ENCODE results near the gene ZNF605. TPM values are rescaled to one million over a fixed set of nuclear protein-coding genes. Genes with fewer than 3 reads are reported as not detected.
"Not testable (repeated sequence)": the region's sequence is repeated elsewhere in the genome, so short reads cannot be mapped to it uniquely, and the experiment has no call there.

The ZNF605 gene
- 10 to 100 TPM in 2 of 3 donors, 1 to 10 TPM in 1; 8.3 to 17.9 (median 16.1) TPM for total RNA-seq

DNA sequence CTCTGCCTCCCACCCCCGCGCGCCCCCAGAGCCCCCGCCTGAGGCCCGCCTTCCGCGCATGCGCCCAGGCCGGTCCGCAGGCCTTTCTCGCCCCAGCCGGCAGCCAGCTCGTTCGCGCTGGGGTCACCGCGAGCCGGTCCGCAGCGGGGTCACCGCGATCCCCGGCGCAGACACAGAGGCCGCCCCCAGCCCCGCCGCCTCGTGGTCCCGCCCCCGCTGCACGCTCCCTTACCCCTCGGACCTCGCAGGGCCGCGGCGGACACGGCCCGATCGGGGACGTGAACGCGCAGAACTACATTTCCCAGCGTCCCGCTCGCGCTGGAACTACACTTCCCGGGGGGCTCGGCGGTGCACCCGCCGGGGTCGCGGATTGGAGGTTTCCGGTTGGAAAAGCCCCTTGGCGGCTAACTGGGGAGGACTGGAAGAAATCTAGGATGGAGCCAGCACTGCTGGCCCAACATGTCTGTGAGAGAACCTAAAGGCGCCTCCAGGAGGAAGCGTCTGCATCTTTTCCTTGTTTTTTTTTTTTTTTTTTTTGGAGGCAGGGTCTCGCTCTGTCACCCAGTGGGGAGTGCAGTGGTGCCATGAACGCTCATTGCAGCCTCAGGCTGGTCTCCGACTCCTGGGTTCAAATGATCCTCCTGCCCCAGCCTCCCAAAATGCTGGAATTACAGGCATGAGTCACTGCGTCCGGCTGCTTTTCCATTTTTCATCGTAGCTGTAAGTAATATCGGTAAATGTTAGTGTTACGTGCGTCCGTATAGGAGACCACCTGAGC is at the start of gene ZNF605:
Gene ZNF605, minus strand, starts transcription at position 296 of the 778 bp plus-strand sequence. CDS start 10,671 bp downstream, outside the sequence.
- H3K36me3 ChIP-seq = no peaks in the 10 kb centered on the region
- TF ChIP-seq, protein P1, sequence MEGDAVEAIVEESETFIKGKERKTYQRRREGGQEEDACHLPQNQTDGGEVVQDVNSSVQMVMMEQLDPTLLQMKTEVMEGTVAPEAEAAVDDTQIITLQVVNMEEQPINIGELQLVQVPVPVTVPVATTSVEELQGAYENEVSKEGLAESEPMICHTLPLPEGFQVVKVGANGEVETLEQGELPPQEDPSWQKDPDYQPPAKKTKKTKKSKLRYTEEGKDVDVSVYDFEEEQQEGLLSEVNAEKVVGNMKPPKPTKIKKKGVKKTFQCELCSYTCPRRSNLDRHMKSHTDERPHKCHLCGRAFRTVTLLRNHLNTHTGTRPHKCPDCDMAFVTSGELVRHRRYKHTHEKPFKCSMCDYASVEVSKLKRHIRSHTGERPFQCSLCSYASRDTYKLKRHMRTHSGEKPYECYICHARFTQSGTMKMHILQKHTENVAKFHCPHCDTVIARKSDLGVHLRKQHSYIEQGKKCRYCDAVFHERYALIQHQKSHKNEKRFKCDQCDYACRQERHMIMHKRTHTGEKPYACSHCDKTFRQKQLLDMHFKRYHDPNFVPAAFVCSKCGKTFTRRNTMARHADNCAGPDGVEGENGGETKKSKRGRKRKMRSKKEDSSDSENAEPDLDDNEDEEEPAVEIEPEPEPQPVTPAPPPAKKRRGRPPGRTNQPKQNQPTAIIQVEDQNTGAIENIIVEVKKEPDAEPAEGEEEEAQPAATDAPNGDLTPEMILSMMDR (IDR thresholded peaks at IDR 0.05) = no peak
- TF ChIP-seq POLR2AphosphoS5 (IDR thresholded peaks at IDR 0.05) = peak; percentile 26 to 46 (median 43)
- TF ChIP-seq POLR2A (IDR thresholded peaks at IDR 0.05) = no peak
- peak within 1 kb of the TSS; percentile 64 to 94 (median 66) for H3K4me3 ChIP-seq
- H3K27ac ChIP-seq = peak within 1 kb of the TSS; percentile 81 to 95
- peaks cover 29 to 34% of the 10 kb centered on the region in 2 donors for H3K9me3 ChIP-seq
- H3K4me1 ChIP-seq = peaks cover 0 to 9% of the 10 kb centered on the region in 2 donors
- intact Hi-C loops (cut with DNase I; ENCODE audit: low total_unique reads) = no loop called here
- DNase-seq (ENCODE audit: low spot score in 2 of 2) = peak; percentile 57 to 80
- no peaks in the 10 kb centered on the region for H3K27me3 ChIP-seq

DNA sequence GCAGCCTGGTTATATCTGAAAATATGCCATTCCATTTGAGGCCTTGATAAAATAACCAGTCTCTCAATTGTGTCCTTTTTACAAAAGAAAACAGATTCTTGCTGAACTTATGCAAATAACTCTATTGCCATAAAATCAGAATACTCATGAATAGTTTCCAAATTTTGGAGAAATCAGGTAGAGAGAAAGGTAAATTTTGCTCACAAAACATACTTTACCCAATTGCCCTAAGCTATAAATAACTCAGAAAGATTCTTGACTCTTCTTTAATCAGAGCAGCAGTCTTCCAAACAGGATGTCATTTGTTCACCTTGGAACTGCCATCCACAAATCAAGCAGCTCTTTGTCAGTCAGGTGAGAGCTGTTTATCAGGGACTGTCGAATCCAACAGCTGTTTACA is 42.6 kb upstream of the ZNF605 start:
- Histone ChIP-seq H3K4me1 (no peaks in the 10 kb centered on the region), H3K27ac (no peak overlapping the region), H3K9me3 (peaks cover 95 to 100% of the 10 kb centered on the region in 2 donors), H3K36me3 (no peaks in the 10 kb centered on the region), H3K4me3 (no peak overlapping the region), H3K27me3 (no peaks in the 10 kb centered on the region)
- no peak for DNase-seq (ENCODE audit: low spot score in 2 of 2)
- no peak for TF ChIP-seq POLR2A (IDR thresholded peaks at IDR 0.05)
- TF ChIP-seq, protein P1 (IDR thresholded peaks at IDR 0.05) = no peak
- no peak for TF ChIP-seq POLR2AphosphoS5 (IDR thresholded peaks at IDR 0.05)
- intact Hi-C loops (cut with DNase I; ENCODE audit: low total_unique reads) = no loop called here

DNA sequence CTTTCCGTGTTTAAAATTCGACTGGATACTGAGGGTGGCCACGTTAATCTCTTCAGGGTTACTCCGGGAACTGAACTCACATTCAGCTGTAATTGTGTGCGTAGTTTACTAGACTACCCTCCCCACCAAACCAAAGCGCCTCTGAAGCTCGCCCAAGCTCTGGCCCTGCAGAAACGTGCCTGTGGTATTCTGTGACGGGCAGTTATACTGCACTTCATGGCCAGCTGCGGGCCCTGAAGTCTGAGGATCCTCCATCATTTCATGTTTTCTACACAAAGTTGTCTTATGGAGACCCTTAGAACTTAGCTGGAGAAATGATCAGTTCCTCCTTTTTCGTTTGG is 30.7 kb upstream of the ZNF605 start:
- H3K4me3 ChIP-seq = peak overlapping the region; percentile 73 to 97 (median 86)
- peaks cover 31 to 42% of the 10 kb centered on the region in 2 donors for H3K9me3 ChIP-seq
- no peaks in the 10 kb centered on the region for H3K27me3 ChIP-seq
- H3K27ac ChIP-seq = peak overlapping the region; percentile 90 to 93
- no peaks in the 10 kb centered on the region for H3K36me3 ChIP-seq
- intact Hi-C loops (cut with DNase I; ENCODE audit: low total_unique reads) = no loop called here
- H3K4me1 ChIP-seq = peaks cover 0 to 5% of the 10 kb centered on the region in 2 donors
- no peak for DNase-seq (ENCODE audit: low spot score in 2 of 2)
- no peak for TF ChIP-seq POLR2AphosphoS5 (IDR thresholded peaks at IDR 0.05)
- TF ChIP-seq, protein P1 (IDR thresholded peaks at IDR 0.05) = no peak

DNA sequence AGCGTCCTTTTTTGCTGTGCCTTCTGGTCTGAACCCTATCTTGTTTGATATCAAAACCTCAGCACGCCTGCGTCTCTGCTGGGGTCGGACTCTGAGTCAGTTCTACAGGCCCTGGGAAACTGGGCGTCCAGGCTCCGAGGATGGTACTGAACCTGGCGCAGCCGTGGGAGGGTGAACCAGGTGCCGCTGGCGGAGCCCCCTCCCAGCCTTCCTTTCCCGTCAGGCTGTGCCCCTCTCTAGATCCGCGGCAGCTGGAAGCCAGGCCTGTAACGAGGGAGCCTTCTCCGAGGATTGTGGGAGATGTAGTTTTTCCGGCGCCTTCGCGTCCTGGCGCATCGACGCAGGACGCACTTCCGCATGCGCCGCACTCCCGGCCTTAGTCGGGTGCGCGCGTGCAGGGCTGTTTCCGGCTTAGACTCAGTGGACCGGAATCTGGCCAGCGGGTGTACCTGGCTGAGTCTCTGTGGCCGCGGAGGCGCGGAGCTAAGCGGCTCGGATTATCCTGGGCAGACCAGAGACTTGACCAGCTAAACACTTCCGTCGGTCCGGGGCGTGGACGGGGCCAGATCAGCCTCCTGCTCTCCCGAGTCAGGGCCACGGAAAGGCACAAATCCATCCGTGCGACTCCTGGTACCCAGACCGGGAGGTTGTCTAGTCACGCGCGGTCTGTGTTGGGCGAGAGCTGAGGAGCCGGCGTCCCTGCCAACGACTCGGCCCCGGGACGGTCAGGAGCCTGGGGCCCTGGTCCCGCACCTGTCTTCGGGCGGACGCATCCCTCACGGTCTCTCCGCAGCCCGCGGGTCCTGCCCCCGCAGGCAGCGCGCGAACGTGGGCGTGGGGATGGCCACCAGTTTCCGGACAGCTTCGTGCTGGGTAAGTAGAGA is 30.1 kb upstream of the ZNF605 start, which contains the start of gene ZNF26:
Gene ZNF26, plus strand, starts transcription at position 367 of the 884 bp plus-strand sequence. Its CDS starts 474 bp downstream, at position 841.
- TF ChIP-seq, protein P1 (IDR thresholded peaks at IDR 0.05) = no peak
- TF ChIP-seq POLR2AphosphoS5 (IDR thresholded peaks at IDR 0.05) (peak; percentile 77 to 90 (median 88)), POLR2A (IDR thresholded peaks at IDR 0.05) (peak; percentile 33)
- intact Hi-C loops (cut with DNase I; ENCODE audit: low total_unique reads) = no loop called here
- H3K9me3 ChIP-seq = peaks cover 25 to 36% of the 10 kb centered on the region in 2 donors
- no peaks in the 10 kb centered on the region for H3K27me3 ChIP-seq
- peak within 1 kb of the TSS; percentile 90 to 93 for H3K27ac ChIP-seq
- H3K36me3 ChIP-seq = no peaks in the 10 kb centered on the region
- H3K4me1 ChIP-seq = peaks cover 0 to 5% of the 10 kb centered on the region in 2 donors
- peak; percentile 82 for DNase-seq (ENCODE audit: low spot score in 2 of 2)
- peak within 1 kb of the TSS; percentile 73 to 97 (median 86) for H3K4me3 ChIP-seq

DNA sequence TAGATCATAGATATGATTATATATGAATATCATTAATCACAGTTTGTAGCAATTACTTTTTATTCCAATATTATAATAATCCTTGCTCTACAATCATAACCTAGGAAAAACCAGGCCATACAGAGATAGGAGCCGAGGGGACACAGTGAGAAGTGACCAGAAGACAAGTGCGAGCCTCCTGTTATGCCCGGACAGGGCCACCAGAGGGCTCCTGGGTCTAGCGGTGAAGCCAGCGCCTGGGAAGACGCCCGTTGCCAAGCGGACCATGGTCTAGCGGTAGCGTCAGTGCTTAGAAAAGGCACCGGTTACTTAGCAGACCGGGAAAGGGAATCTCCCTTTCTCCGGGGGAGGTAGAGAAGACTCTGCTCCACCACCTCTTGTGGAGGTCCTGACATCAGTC is 20.8 kb upstream of the ZNF605 start:
- H3K27ac ChIP-seq; H3K4me3 ChIP-seq; H3K4me1 ChIP-seq; DNase-seq (ENCODE audit: low spot score in 2 of 2); H3K36me3 ChIP-seq; H3K27me3 ChIP-seq; intact Hi-C loops (cut with DNase I; ENCODE audit: low total_unique reads): not testable (repeated sequence)
- H3K9me3 ChIP-seq = peaks cover 33 to 49% of the 10 kb centered on the region in 2 donors

Data from breast epithelium (tissue), 4 donors.